ENCODE data around the gene CFAP43. TPM values are rescaled to one million over a fixed set of nuclear protein-coding genes. Genes with fewer than 3 reads are reported as not detected.

CFAP43 gene
- total and polyA plus RNA-seq, 10 of the 15 experiments (the other 5 are each of a cell fraction or from before 2014, with no cell fraction given): 0.06 to 0.14 (median 0.10) TPM; not detected in 5

DNA sequence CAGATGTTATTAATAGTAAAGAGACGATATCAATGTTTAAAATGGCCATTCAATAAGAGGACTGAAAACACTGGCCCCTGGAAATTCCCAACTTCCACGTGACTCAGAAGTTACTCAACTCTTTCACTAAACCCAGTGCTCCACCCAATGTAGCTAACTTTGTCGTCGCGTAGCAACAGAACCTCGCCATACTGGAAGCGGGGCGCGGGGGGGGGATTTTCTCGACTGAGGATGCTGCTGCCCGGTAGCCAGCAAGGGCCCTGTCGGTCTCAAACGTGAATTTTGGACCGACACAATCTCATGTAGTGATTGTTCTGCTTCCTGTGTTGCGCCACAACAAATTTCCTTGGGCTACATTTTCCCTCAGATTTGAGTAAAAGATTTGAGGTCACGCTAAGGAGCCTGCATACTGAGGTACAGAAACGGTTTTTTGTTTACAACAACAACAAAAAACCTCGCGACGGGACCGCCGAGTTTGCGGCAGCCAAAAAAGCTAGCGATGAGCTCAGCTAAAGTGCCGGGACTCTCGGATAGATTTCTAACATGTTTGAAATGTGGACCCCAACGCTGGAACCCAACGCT is 111.2 kb downstream of the CFAP43 start (continued):
- no peak for TF ChIP-seq DPF2 (IDR thresholded peaks at IDR 0.05)
- TF ChIP-seq FOXK2 (IDR thresholded peaks at IDR 0.05): no peak
- TF ChIP-seq, protein P1, sequence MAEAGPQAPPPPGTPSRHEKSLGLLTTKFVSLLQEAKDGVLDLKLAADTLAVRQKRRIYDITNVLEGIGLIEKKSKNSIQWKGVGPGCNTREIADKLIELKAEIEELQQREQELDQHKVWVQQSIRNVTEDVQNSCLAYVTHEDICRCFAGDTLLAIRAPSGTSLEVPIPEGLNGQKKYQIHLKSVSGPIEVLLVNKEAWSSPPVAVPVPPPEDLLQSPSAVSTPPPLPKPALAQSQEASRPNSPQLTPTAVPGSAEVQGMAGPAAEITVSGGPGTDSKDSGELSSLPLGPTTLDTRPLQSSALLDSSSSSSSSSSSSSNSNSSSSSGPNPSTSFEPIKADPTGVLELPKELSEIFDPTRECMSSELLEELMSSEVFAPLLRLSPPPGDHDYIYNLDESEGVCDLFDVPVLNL (IDR thresholded peaks at IDR 0.05; ENCODE audit: low read depth, low read length): no peak
- TF ChIP-seq MYB (IDR thresholded peaks at IDR 0.05; ENCODE audit: borderline replicate concordance, low read depth, low read length): no peak
- TF ChIP-seq KLF5 (IDR thresholded peaks at IDR 0.05; ENCODE audit: partially characterized antibody): peak; percentile 41
- no peak for TF ChIP-seq MEF2A (IDR thresholded peaks at IDR 0.05; ENCODE audit: insufficient read depth, low read depth, low read length)
- TF ChIP-seq, protein P2, sequence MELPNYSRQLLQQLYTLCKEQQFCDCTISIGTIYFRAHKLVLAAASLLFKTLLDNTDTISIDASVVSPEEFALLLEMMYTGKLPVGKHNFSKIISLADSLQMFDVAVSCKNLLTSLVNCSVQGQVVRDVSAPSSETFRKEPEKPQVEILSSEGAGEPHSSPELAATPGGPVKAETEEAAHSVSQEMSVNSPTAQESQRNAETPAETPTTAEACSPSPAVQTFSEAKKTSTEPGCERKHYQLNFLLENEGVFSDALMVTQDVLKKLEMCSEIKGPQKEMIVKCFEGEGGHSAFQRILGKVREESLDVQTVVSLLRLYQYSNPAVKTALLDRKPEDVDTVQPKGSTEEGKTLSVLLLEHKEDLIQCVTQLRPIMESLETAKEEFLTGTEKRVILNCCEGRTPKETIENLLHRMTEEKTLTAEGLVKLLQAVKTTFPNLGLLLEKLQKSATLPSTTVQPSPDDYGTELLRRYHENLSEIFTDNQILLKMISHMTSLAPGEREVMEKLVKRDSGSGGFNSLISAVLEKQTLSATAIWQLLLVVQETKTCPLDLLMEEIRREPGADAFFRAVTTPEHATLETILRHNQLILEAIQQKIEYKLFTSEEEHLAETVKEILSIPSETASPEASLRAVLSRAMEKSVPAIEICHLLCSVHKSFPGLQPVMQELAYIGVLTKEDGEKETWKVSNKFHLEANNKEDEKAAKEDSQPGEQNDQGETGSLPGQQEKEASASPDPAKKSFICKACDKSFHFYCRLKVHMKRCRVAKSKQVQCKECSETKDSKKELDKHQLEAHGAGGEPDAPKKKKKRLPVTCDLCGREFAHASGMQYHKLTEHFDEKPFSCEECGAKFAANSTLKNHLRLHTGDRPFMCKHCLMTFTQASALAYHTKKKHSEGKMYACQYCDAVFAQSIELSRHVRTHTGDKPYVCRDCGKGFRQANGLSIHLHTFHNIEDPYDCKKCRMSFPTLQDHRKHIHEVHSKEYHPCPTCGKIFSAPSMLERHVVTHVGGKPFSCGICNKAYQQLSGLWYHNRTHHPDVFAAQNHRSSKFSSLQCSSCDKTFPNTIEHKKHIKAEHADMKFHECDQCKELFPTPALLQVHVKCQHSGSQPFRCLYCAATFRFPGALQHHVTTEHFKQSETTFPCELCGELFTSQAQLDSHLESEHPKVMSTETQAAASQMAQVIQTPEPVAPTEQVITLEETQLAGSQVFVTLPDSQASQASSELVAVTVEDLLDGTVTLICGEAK (IDR thresholded peaks at IDR 0.05; ENCODE audit: borderline replicate concordance): peak; percentile 54; the same call in 1 of the 2 replicates
- TF ChIP-seq BCL11A (IDR thresholded peaks at IDR 0.05; ENCODE audit: low read depth, low read length): no peak
- TF ChIP-seq, protein P3, sequence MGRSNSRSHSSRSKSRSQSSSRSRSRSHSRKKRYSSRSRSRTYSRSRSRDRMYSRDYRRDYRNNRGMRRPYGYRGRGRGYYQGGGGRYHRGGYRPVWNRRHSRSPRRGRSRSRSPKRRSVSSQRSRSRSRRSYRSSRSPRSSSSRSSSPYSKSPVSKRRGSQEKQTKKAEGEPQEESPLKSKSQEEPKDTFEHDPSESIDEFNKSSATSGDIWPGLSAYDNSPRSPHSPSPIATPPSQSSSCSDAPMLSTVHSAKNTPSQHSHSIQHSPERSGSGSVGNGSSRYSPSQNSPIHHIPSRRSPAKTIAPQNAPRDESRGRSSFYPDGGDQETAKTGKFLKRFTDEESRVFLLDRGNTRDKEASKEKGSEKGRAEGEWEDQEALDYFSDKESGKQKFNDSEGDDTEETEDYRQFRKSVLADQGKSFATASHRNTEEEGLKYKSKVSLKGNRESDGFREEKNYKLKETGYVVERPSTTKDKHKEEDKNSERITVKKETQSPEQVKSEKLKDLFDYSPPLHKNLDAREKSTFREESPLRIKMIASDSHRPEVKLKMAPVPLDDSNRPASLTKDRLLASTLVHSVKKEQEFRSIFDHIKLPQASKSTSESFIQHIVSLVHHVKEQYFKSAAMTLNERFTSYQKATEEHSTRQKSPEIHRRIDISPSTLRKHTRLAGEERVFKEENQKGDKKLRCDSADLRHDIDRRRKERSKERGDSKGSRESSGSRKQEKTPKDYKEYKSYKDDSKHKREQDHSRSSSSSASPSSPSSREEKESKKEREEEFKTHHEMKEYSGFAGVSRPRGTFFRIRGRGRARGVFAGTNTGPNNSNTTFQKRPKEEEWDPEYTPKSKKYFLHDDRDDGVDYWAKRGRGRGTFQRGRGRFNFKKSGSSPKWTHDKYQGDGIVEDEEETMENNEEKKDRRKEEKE (IDR thresholded peaks at IDR 0.05): no peak
- TF ChIP-seq CHD4 (IDR thresholded peaks at IDR 0.05): no peak
- TF ChIP-seq SMARCA5 (IDR thresholded peaks at IDR 0.05): no peak
- TF ChIP-seq, protein P4, sequence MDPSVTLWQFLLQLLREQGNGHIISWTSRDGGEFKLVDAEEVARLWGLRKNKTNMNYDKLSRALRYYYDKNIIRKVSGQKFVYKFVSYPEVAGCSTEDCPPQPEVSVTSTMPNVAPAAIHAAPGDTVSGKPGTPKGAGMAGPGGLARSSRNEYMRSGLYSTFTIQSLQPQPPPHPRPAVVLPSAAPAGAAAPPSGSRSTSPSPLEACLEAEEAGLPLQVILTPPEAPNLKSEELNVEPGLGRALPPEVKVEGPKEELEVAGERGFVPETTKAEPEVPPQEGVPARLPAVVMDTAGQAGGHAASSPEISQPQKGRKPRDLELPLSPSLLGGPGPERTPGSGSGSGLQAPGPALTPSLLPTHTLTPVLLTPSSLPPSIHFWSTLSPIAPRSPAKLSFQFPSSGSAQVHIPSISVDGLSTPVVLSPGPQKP (IDR thresholded peaks at IDR 0.05; ENCODE audit: low read depth, low read length): no peak
- TF ChIP-seq CBFB (IDR thresholded peaks at IDR 0.05; ENCODE audit: low read depth): no peak
- no peak for TF ChIP-seq SMC3 (IDR thresholded peaks at IDR 0.05; ENCODE audit: borderline replicate concordance, low read length)
- no peak for TF ChIP-seq MTA3 (IDR thresholded peaks at IDR 0.05; ENCODE audit: borderline replicate concordance, low read length)
- TF ChIP-seq, protein P5, sequence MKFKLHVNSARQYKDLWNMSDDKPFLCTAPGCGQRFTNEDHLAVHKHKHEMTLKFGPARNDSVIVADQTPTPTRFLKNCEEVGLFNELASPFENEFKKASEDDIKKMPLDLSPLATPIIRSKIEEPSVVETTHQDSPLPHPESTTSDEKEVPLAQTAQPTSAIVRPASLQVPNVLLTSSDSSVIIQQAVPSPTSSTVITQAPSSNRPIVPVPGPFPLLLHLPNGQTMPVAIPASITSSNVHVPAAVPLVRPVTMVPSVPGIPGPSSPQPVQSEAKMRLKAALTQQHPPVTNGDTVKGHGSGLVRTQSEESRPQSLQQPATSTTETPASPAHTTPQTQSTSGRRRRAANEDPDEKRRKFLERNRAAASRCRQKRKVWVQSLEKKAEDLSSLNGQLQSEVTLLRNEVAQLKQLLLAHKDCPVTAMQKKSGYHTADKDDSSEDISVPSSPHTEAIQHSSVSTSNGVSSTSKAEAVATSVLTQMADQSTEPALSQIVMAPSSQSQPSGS (IDR thresholded peaks at IDR 0.05; ENCODE audit: low read length): no peak
- no peak for TF ChIP-seq SUPT20H (IDR thresholded peaks at IDR 0.05; ENCODE audit: borderline replicate concordance, control insufficient read depth, low read depth, low read length)
- TF ChIP-seq, protein P6, sequence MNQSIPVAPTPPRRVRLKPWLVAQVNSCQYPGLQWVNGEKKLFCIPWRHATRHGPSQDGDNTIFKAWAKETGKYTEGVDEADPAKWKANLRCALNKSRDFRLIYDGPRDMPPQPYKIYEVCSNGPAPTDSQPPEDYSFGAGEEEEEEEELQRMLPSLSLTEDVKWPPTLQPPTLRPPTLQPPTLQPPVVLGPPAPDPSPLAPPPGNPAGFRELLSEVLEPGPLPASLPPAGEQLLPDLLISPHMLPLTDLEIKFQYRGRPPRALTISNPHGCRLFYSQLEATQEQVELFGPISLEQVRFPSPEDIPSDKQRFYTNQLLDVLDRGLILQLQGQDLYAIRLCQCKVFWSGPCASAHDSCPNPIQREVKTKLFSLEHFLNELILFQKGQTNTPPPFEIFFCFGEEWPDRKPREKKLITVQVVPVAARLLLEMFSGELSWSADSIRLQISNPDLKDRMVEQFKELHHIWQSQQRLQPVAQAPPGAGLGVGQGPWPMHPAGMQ (IDR thresholded peaks at IDR 0.05; ENCODE audit: borderline replicate concordance): no peak
- no peak; the same call in 2 of the 3 replicates for TF ChIP-seq POU2F2 (IDR thresholded peaks at IDR 0.05; ENCODE audit: borderline replicate concordance, low read depth, low read length)

Measured in GM12878 (cell line).